ENCODE data around the gene PGLYRP3.

The PGLYRP3 gene, protein sequence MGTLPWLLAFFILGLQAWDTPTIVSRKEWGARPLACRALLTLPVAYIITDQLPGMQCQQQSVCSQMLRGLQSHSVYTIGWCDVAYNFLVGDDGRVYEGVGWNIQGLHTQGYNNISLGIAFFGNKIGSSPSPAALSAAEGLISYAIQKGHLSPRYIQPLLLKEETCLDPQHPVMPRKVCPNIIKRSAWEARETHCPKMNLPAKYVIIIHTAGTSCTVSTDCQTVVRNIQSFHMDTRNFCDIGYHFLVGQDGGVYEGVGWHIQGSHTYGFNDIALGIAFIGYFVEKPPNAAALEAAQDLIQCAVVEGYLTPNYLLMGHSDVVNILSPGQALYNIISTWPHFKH

DNA sequence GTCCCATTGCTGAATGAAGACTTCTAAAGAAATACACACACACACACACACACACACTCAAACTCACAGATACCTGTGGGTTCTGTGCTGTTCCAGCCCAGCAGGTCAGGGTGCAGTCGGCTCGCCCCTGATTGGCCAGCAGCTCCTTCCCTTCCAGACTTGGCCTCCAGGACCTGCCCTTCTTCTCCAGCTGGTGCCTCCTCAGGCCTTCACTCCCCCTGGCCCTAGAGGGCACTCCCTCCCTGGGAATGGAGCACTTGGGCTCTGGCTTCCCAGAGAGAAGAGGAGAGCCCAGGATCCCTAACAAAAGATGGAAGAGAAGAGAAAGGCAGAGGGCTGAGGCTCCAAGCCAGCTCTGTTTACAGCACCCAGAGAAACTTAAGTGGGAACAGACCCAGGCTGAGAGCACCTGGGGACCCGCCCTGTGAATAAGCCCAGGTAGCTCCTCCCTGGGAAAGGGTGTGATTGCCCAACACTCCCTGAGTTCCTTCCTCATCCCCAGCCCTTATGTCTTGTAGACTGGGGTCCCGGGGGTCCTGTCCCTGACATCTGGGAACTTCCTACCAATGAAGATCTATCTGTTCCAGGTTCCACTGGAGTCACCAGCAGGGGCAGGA is at the start of gene PGLYRP3:
Gene PGLYRP3, minus strand, starts transcription at position 383 of the 617 bp plus-strand sequence. CDS start 2,287 bp downstream, outside the sequence.
- no peak for DNase-seq (ENCODE audit: low read depth in 2 of 2)

DNA sequence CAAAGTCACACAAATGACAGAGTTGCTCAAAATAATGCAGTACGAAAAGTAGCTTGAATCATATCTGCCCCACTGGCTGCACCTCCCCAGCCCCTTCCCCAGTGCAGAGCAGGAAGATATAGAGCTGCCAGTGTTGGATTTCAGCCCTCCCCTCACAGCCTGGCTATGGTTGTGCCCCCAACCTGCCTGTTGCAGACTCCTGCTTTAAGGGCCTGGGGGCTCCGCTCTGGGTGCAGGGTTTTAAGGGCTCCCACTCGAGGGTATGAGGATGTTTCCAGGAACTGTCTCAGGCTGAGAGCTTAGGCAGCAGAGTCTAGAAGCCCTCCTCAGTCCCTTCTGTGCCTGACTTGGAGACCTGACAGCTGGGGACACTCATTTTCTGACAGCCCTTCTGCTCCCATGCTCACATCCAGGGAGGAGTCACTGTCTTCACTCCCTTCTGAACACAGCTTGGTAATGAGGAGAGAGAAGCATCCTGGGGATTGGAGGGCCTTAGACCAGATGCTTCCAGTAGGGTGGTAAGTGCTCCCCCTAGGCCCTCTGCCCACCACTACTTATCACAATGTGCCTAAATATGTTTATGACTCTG is 49.5 kb upstream of the PGLYRP3 start:
- DNase-seq (ENCODE audit: low read depth in 2 of 2), result no peak

DNA sequence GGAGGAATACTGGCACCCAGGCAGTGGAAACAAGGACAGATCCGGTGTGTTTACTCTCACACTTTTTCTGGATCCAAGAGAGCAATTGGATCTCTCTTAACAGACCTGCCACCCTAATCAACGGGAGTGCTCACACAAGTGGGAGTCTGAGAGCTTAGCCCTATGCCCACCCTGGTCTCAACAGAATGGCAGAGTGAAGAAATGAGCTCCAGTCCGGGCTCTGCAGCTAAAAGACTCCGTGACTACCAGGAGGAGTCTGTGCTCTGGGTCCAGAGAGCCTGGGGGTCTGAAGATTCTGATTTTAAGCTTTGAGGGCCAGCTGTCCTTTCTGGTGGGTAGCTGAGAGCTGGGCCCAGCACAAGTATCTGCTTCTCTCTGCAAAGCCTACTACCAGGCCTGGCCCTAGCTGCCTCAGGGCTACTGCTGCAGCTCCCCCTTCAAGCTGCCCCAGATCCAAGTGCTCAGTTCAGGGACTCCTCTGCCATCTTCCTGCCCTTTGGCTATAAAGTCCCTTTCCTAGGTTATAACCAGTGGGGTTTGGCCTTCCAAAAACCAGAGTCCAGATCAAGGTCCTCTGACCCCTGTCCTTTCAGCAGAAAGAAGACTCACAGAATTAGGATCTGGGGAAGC is 48.8 kb upstream of the PGLYRP3 start:
- no peak for DNase-seq (ENCODE audit: low read depth in 2 of 2)

DNA sequence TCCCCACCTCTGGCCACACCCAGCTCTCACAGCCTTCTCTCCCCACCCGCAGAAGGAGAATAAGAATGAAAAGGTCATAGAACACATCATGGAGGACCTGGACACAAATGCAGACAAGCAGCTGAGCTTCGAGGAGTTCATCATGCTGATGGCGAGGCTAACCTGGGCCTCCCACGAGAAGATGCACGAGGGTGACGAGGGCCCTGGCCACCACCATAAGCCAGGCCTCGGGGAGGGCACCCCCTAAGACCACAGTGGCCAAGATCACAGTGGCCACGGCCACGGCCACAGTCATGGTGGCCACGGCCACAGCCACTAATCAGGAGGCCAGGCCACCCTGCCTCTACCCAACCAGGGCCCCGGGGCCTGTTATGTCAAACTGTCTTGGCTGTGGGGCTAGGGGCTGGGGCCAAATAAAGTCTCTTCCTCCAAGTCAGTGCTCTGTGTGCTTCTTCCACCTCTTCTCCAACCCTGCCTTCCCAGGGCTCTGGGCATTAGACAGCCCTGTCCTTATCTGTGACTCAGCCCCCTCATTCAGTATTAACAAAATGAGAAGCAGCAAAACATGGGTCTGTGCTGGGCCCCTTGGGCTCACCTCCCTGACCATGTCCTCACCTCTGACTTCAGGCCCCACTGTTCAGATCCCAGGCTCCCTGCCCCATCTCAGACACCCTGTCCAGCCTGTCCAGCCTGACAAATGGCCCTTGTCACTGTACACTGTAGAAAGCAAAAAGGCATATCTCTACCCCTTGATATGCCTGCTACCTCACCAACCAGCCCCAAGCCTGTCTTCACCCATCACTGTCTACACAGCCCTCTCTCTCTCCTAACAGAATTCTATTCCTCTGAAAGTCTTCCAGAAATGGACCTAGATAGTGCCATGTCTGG is 48.1 kb upstream of the PGLYRP3 start:
- DNase-seq (ENCODE audit: low read depth in 2 of 2), result no peak

DNA sequence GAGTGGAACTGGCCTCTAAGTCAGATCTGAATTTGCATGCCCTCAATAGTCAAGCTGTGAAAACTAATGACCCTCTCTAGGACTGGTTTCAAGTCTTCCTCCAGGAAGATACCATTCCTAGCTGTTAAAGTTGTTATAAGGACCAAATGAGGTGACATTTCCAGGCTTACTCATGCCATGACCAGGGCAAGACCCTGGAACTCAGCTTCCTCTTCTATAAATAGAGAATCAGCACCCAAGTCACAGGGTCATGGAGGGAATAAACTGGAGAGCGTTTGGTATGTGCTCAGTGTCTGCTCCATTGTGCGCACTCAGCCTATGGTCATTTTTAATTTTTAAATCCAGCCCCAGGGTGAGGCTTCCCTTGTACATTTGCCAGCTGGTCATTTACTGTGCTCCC is 47.4 kb upstream of the PGLYRP3 start:
- DNase-seq (ENCODE audit: low read depth in 2 of 2), result no peak

DNA sequence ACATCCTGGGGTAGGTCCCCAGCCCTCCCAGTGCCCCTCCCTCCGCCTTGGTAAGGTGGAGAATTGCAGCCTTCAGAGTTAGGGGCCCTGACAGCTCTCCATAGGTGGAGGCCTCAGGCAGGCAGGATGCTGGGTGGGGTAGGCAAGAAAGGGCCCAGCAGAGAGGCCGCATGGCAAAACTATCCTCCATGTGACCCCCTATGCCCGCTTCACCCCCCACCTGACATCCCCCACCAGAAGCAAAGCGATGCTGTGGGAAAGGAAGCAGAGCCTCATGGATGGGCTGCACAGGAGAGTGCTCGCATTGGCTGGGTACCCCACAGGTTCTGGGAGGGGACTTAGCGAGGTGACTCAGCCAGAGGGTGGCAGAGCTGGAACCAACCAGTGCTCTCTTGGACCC is 46.5 kb upstream of the PGLYRP3 start:
- no peak for DNase-seq (ENCODE audit: low read depth in 2 of 2)

DNA sequence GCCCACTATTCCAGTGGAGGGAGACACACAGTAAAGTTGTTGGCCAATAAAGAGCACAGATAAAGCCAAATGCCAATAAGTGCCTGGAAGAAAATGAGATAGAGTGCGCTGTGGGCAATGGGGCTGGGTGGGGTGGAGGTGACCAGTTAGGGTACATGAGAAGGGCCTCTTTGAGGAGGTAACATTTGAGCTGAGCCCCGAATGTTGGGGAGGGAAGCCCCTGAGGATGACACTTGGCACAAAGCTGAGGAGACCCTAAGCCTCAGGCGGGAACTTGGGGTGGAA is 45.9 kb upstream of the PGLYRP3 start:
- DNase-seq (ENCODE audit: low read depth in 2 of 2), result no peak

DNA sequence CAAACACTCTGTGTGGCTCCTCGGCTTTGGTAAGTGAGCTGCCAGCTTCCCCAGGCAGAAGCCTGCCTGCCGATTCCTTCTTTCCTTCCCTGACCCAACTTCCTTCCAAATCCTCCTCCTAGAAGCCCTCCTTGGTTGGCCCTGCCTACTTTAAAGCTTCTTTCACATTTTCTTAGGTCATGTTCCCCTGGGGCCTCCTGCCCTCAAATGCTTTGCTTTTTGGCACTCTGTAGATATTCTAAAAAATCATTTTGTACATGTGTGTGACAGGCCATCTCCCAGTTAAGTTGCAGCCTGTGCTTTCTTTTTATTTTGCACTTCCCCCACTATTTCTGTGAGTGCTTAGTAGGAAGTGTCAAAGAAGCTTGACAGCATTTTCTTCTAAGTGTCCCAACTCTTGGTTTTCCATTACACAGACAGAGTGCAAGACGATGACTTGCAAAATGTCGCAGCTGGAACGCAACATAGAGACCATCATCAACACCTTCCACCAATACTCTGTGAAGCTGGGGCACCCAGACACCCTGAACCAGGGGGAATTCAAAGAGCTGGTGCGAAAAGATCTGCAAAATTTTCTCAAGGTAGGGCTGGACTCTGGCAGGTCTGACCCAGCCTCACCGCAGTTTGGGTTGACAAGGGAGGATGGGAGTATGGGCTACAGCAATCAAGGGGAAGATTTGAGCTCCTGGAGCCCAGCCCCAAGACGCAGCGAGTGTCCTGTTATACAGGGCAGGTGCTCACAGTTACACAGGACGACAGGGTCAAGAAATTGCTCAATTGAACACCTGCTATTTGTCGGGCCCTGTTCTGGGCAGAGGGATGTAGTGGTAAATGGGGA is 45.3 kb upstream of the PGLYRP3 start, which contains the start of gene S100A9:
Gene S100A9, plus strand, starts transcription at position 2 of the 838 bp plus-strand sequence. Its CDS starts 430 bp downstream, at position 432.
- no peak for DNase-seq (ENCODE audit: low read depth in 2 of 2)

DNA sequence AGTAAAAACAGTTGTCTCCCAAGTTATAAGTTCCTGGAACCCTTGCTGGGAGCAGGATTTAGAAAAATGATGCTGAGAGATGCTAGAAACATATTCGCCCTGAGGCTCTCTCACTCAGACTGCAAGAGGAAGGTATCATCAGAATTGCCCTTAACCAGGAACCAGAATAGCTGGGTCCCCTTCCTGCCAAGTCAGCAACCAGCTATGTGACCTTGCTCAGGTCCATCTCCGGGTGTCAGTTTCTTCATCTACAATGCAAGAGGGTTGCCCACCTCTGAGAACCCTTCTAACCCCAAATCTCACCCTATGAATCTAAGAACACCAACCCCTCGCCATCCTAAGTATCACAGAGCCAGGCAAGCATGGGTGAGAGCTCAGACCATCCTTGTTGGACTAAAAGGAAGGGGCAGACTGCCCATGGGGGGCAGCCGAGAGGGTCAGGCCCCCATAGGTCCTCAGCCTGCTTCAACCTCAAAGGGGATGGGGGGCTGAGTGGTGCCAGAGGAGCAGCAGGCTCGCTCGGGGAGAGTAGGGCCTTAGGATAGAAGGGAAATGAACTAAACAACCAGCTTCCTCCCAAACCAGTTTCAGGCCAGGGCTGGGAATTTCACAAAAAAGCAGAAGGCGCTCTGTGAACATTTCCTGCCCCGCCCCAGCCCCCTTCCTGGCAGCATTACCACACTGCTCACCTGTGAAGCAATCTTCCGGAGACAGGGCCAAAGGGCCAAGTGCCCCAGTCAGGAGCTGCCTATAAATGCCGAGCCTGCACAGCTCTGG is 44.5 kb upstream of the PGLYRP3 start:
- DNase-seq (ENCODE audit: low read depth in 2 of 2), result no peak

DNA sequence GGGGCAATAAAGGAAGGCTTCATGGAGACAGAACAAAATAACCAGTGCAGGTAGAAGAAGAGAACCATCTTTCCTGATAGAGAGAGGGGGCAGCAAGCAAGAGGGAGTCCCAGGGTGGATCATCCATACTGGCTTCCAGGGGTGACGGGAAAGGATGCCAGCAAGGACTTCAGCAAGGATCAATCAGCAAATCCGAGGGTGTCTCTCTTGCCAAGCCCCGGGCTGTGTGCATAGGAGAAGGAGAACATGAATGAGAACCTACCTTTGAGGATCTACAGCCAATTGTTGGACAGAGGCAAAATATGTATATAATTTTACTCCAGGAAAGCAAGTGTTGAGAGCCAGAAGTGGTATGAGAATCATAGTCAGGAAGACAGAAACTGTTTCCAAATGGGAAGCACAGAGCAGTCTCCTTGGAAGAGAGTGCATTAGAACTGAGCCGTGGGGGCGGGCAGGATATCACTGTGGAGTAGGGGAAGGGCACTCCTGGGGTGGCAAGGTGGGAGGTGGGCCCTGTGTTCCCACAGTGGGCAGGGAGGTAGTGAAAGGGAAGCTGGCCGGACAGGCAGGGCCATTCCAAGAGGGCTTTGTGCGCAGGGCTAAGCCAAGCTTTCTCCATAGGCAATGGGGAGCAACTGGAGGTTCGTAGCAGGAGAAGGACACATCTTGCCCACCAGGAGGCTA is 43.8 kb upstream of the PGLYRP3 start:
- DNase-seq (ENCODE audit: low read depth in 2 of 2), result no peak

DNA sequence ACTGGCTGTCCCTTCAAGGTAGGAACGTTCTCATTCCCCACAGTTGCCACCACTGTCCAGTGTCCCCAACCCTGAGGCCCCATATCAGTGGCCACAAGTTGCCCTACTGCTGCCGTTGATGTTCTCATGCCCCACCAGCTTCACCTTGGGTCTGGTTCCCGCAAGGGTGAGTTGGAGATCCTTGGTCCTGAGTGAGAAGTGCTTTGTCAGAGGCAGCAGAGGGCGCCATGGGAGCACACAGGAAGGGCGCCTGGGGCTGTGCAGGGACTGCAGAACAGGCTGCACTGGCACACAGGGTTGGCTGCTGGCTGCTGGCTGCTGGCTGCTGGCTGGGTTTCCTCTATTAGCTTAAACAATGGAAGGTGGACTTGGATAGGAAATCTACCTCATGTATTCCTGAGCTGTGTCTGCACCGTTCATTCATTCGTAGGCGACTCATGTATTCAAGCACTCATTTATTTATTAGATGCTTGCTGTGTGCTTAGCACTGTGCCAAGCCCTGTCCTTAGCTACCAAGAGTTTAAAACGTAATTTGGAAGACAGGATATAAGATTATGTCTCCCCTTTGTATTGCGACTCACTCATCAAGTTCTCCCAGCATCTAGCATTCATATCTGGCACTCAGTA is 42.8 kb upstream of the PGLYRP3 start:
- peak; percentile 11 for DNase-seq (ENCODE audit: low read depth in 2 of 2)

DNA sequence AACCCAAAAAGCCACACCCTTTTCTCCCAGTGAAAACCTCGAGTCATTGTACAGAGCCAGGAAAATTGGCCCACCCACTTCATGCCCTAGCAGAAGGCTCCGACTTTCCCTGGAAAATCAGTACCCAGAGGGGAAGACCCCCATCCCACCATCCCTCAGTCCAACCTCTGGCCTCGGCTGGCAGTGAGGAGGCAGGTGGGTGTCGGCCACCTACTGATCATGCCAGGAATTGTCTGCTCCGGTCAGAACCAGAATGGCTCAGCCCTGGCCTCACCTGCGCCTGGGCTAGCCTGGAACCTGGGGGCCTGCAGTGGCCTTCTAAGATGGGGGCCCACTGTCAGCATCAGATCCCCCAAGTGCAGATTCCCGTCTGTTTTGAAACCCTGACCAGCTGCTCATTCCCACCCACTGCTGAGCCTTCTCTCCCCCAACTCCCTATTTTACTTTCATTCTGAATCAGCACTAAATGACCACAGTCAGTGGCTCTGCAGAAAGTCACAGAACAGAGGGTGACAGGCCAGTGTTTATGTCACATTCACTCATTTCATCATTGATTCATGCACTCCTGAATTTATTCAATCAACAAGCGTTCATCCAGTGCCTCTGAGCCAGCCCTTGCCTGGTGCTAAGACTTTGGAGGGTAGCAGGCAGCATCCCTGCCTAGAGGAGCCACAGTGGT is 41.9 kb upstream of the PGLYRP3 start:
- no peak for DNase-seq (ENCODE audit: low read depth in 2 of 2)

DNA sequence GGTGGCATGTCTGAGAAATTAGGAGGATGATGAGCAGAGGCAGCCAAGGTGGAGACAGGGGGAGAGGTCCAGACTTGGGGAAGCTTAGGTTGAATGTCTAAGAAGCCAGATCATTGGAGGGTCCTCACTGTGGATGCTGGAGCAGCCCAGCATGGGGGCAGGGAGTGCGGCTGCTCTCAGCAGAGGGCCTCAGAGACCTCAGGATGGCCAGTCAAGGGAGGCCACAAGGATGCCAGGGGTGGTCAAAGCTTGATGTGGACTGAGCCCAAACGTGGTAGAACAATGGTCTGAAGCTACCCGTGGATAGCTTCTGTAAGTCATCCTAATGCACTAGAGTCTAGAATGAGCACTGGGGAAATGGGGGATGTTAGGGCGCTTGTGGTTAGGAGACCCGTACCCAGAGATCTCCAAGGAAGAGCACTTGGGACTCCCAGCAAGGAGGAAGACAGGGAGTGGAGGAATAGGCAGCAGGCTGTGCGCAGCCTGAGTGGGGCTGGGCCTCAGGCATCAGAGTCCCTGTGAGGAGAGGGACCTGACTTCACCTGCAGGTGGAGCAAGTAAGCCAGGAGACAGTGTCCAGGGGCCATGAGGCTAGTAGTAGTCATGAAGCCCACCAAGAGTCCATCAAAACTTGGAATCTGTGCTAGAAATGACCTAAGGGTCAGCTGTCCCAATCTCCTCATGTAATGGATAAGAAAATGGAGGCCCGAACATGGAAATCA is 40.6 kb upstream of the PGLYRP3 start:
- no peak for DNase-seq (ENCODE audit: low read depth in 2 of 2)

DNA sequence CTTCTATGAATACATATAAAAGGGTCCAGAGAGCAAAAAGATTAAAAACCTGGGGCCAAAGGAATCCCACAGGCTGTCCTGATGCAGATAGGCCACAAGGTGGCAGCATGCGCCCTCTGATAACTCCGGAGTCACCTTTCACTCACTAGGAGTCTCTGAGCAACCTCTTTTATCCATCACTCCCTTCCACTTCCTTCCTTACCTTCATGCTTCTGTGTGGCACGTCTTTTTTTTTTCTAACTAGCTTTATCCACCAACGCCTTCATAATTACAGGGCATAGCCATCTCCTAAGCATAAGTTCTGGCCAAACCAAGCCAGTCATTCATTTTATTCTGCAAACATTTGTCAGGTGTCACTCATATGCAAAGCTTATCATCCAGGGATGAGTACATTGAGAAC is 39.8 kb upstream of the PGLYRP3 start:
- DNase-seq (ENCODE audit: low read depth in 2 of 2), result peak; percentile 35 to 49

DNA sequence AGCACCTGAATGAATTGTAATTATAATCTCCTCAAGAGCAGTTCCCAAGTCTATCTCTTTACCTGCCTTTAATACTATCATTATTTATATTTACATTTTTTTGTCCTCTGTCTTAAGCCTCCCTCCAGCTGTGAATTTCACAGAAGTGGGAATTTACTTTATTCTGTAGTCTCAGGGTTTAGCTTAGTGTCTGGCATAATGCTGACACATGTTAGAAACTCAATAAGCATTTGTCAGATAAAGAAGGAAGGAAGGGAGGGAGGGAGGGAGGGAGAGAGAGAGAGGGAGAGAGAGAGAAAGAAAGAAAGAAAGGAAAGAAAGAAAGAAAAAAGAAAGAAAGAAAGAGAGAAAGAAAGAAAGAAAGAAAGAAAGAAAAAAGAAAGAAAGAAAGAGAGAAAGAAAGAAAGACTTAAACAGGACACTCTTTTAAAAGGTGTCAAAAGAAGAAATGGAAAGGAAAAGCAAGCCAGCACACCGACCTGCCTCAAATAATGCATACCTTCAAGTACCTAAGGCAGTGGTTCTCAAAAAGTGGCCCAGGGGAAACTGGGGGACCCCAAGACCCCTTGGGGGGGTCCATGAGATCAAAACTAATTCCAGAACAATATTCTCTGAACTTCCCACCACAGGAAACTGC is 37.7 kb upstream of the PGLYRP3 start:
- no peak for DNase-seq (ENCODE audit: low read depth in 2 of 2)

DNA sequence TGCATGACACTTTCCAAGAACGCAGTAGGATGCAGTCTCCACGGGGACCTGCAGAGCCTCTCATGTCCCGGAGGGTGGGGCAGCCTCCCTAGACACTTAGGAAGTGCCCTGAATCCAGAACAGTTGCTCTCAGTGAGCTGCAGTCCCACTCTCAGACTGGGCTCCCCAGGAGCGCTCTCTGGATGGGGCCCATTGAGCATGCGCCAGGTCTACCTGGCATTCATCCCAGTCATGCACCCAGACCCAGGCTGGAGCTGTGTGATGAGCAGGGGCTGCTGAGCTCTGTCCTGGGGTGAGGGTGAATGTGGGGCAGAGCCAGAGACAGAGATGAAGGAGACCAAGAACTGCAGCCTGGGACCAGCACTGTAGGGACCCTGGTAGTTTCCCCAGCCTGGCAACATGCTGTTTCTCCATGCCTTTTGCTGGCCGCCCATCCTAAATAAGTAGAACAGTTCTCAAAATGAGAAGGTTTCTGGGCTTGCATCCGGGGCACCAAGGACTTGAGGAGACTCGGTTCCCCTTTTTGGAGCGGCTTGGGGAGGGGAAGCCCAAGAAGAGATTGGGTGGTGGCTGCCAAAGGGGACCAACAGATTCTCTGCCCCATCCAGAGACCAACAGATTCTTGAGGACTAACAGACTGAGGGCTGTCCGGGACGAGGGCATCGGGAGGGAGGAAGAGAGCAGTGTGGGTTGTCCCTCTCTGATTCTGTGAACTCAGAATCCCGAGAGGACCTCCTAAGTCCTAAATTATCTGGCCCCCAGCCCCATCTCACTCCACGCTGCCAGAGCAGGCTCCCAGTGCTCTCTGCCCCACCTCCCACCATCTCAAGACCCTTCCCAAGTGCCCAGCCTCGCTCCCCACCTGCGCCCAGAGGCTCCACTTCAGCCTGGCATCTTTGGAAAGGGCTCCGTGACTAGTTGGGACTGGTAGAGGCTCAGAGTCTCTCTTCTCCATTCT is 36.9 kb upstream of the PGLYRP3 start:
- DNase-seq (ENCODE audit: low read depth in 2 of 2), result no peak
